CD4-positive, alpha-beta T cell treated with Interleukin-17A for 4 hours (primary cell): ENCODE data around the gene HRH1.
"Not testable (repeated sequence)": the region's sequence is repeated elsewhere in the genome, so short reads cannot be mapped to it uniquely, and the experiment has no call there.

Source experiments
- DNase-seq: peaks from one replicate; pipeline ENCODE4 v3.0.0-alpha.2; 2020; ENCODE audit warnings: mixed read lengths

Gene HRH1, protein sequence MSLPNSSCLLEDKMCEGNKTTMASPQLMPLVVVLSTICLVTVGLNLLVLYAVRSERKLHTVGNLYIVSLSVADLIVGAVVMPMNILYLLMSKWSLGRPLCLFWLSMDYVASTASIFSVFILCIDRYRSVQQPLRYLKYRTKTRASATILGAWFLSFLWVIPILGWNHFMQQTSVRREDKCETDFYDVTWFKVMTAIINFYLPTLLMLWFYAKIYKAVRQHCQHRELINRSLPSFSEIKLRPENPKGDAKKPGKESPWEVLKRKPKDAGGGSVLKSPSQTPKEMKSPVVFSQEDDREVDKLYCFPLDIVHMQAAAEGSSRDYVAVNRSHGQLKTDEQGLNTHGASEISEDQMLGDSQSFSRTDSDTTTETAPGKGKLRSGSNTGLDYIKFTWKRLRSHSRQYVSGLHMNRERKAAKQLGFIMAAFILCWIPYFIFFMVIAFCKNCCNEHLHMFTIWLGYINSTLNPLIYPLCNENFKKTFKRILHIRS

GRCh38 chr3:11154036-11154952 is at the start of gene HRH1:
HRH1 (plus strand) TSS chr3:11154493; CDS start chr3:11259038, 104,545 bp downstream.
- no peak for DNase-seq

DNA sequence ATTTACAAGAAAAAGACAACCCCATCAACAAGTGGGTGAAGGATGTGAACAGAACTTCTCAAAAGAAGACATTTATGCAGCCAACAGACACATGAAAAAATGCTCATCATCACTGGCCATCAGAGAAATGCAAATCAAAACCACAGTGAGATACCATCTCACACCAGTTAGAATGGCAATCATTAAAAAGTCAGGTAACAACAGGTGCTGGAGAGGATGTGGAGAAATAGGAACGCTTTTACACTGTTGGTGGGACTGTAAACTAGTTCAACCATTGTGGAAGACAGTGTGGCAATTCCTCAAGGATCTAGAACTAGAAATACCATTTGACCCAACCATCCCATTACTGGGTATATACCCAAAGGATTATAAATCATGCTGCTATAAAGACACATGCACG is 41.0 kb upstream of the HRH1 start:
- not testable (repeated sequence) for DNase-seq

- DNase-seq, result no peak
Observed at GRCh38 chr3:11115548-11115947, 38.7 kb upstream of the HRH1 start.

GRCh38 chr3:11116336-11117059 is 37.8 kb upstream of the HRH1 start:
- DNase-seq, result no peak

- DNase-seq, result no peak
Observed at GRCh38 chr3:11117591-11117990, 36.7 kb upstream of the HRH1 start.

- no peak for DNase-seq
Observed at GRCh38 chr3:11118181-11118682, 36.1 kb upstream of the HRH1 start.

DNA sequence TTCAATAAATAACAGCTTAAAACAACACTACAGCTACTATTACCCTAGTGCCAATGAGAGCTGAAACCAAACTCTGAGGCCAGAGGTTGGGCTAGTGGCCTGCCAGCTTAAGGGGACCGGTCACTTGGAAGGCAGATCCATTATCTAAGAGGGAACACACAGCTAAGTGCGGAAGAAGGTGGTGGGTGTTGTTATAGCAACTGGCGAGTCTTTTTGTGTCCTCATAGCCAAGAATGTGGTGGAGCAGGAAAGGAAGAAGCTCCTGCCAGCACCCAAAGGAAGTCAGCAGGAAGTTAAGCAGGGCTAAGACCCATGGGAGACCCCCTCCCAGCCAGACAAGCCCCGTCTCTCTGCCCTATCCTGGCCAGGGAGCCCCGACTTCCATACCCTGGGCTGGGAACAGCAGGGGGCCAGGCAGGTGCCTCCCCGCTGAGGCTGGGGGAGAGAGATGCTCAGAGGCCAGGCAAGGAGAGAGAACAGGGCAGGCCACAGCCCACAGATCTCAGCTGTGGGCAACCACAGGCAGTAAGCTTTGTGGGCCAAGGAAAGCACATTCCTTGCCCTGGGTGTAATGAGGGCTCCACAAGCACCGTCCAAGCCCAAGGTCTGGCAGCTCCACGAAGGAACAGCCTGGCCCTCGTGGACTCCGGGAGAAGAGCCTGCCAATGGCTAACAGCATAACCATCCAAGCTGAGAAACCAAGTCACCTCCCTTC is 34.0 kb upstream of the HRH1 start:
- no peak for DNase-seq

GRCh38 chr3:11126653-11127052 is 27.6 kb upstream of the HRH1 start:
- no peak for DNase-seq

GRCh38 chr3:11128682-11129632 is 25.3 kb upstream of the HRH1 start:
- no peak for DNase-seq

- no peak for DNase-seq
Observed at GRCh38 chr3:11130385-11130784, 23.9 kb upstream of the HRH1 start.

DNA sequence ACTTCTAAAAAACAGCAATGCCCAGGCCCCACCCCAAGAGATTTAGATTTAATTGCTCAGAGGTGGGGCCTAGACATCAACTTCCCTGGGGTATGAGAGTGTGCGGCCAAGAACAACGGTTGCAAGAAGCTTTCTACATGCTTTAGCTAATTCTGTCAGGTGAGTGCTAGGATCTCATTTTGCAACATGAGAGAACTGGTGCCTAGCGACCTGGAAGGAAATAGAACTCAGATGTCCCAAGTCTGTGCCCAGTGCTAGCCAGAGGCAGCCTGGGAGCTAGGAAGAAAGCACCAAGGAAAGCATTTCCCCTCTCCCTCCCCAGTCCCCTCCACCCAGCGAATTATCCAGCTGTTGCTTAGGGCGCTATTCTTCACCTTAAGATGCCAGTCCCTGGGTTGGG is 22.9 kb upstream of the HRH1 start:
- DNase-seq, result no peak

GRCh38 chr3:11131886-11132285 is 22.4 kb upstream of the HRH1 start:
- DNase-seq, result not testable (repeated sequence)

- DNase-seq, result no peak
Observed at GRCh38 chr3:11132861-11133260, 21.4 kb upstream of the HRH1 start.

DNA sequence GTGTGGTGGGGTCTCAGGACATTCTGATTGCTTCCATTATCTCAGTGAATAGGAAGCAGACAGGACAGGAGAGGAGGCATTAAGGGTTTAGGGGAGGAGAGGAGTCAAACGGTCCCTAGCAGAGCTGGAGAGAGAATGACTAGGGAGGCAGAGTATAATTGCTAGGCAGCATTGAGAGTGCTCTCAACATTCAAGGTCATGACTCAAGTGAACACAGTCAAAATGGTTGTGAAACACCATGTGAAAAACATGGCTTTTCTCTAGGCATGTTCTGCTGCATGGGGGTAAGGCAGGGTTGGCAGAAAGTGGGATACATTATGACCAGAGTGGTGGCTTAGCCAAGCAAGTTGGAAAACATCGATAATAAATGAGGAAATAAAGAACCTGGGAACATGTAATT is 19.5 kb upstream of the HRH1 start:
- DNase-seq, result no peak

DNA sequence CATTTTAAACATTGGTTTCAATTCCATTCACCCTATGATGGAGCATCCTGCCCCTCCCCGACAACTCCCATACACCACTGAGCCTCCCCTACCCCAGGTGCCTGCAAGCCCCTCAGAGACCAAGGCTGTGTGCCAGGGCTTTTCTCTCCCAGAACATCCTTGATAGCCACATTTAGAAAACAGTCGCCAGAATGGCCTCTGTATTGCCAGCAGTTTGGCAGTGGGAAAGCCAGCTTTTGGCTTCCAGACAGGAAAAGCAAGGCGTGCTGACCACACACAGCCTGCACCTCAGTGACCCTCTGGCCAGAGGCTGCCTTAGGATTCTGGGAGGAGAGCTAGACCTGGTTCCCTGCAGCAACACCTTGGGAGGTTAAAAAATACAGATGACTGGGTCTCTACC is 18.2 kb upstream of the HRH1 start:
- no peak for DNase-seq

GRCh38 chr3:11136830-11137626 is 17.3 kb upstream of the HRH1 start:
- DNase-seq, result no peak

- no peak for DNase-seq
Observed at GRCh38 chr3:11137627-11137959, 16.7 kb upstream of the HRH1 start.

DNA sequence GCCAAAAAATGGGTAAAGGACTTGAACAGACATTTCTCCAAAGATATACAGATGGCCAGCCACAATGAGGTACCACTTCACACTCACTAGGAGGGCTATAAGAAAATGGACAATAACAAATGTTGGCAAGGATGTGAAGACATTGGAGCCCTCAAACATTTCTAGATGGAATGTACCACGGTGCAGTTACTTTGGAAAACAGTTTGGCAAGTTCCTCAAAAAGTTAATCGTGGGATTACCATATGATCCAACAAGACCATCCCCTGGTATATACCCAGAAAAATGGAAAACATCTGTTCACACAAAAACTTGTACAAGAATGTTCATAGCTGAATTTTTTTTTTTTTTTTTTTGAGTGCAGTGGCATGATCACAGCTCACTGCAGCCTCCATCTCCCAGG is 15.9 kb upstream of the HRH1 start:
- DNase-seq, result no peak

DNA sequence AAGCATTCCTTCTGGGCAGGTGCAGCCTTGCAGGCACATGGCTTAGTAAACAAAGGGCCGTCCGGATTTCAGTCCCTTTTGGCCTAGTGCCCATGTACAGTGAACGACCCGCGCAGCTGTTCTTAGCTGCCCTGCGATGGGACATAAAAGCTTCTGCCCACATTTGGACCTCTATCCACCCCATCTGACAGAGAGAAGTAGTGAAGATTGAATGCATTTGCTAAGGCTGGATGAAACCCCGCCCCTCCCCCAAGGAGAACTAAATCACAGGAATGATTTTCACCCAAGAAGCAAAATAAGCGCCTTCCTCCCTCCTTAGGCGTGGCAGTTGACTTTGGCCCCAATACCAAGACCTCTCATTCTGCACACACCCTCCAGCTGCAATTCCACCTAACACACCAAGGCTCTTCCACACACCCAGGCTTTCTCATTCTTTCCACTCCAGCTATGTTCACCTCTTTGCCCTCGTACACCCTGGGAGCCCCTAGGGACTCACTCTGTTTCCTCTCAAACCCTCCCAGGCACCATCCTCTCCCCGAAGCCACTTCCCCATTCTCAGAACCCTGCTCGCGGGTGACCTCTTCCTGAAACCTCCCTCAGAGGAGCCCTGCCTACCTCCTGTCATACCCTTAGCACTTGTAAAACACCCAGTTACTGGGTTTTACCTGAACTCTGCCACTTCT is 14.1 kb upstream of the HRH1 start:
- no peak for DNase-seq

- DNase-seq, result no peak
Observed at GRCh38 chr3:11140713-11141104, 13.6 kb upstream of the HRH1 start.
